Brain microvascular endothelial cell (primary cell): ENCODE data around the gene PTGES2.
"Not testable (repeated sequence)": the region's sequence is repeated elsewhere in the genome, so short reads cannot be mapped to it uniquely, and the experiment has no call there.

ENCODE experiments used
- DNase-seq: peaks from one replicate; pipeline ENCODE4 v3.0.0-alpha.2; 2020
- H3K27ac ChIP-seq: fragments of 250-450 bp; sonication (Bioruptor Pico); 2 replicates; pipeline ENCODE4 v1.5.1; 2020; ENCODE audit warnings: mild to moderate bottlenecking, moderate library complexity
- H3K27me3 ChIP-seq: fragments of 250-450 bp; sonication (Bioruptor Pico); replicated peaks from 2 replicates; pipeline ENCODE4 v1.5.1; 2020; ENCODE audit warnings: mild to moderate bottlenecking
- H3K36me3 ChIP-seq: fragments of 250-450 bp; sonication (Bioruptor Pico); replicated peaks from 2 replicates; pipeline ENCODE4 v1.5.1; 2020; ENCODE audit warnings: mild to moderate bottlenecking
- H3K4me3 ChIP-seq: 2 replicates; pipeline ENCODE4 v1.5.1; 2011; ENCODE audit warnings: low read depth, mild to moderate bottlenecking, control low read depth, low read length, moderate library complexity
- CTCF ChIP-seq: IDR thresholded peaks from 2 replicates; pipeline ENCODE4 v1.5.1; 2011; ENCODE audit warnings: low read depth, mild to moderate bottlenecking, moderate library complexity, low read length, control low read depth, inconsistent platforms; ENCODE audit errors: missing control alignments
- in situ Hi-C: cut with HindIII; loops from 2 replicates; pipeline ENCODE4 v1.10.0; 2017; ENCODE audit warnings: low sequenced_read_pairs, low pct_ligation_motif_present

Gene PTGES2

GRCh38 chr9:128072144-128073021 is 55.1 kb downstream of the PTGES2 start:
- peak; percentile 43 for DNase-seq
- Histone ChIP-seq H3K27me3 (no peaks in the 10 kb centered on the region), H3K27ac (peak overlapping the region; percentile 63), H3K4me3 (no peak overlapping the region), H3K36me3 (no peaks in the 10 kb centered on the region)
- TF ChIP-seq CTCF, result no peak
- in situ Hi-C loops, result no loop called here

- H3K4me3 ChIP-seq, DNase-seq, H3K36me3 ChIP-seq, H3K27me3 ChIP-seq, in situ Hi-C loops, H3K27ac ChIP-seq: not testable (repeated sequence)
Measured at GRCh38 chr9:128071475-128071874, 56.1 kb downstream of the PTGES2 start.

- no peak for TF ChIP-seq CTCF
- Histone ChIP-seq H3K27ac (no peak overlapping the region), H3K27me3 (no peaks in the 10 kb centered on the region), H3K36me3 (no peaks in the 10 kb centered on the region), H3K4me3 (no peak overlapping the region)
- DNase-seq, result no peak
- in situ Hi-C loops, result no loop called here
Measured at GRCh38 chr9:128070874-128071273, 56.7 kb downstream of the PTGES2 start.
